B cell (primary cell): ENCODE results near the gene PCK2.

Experiments used
- CTCF ChIP-seq: fragments of 200-600 bp; IDR thresholded peaks from one replicate; pipeline ENCODE4 v1.8.0; 2022; ENCODE audit warnings: antibody characterized with exemption, mild to moderate bottlenecking
- EZH2 ChIP-seq: IDR thresholded peaks from 2 replicates; pipeline ENCODE4 v1.6.1; 2012; ENCODE audit warnings: borderline replicate concordance, low read depth, mild to moderate bottlenecking, moderate library complexity, low read length; ENCODE audit not compliant: insufficient read depth, poor library complexity, severe bottlenecking

- no peak for TF ChIP-seq CTCF
- no peak for TF ChIP-seq EZH2
Observed at GRCh38 chr14:24110060-24110459, 15.9 kb downstream of the PCK2 start.
